Keratinocyte (primary cell): ENCODE results near the gene XPOT. TPM values are rescaled to one million over a fixed set of nuclear protein-coding genes. Genes with fewer than 3 reads are reported as not detected.

ENCODE experiments used
- DNase-seq: peaks from one replicate; pipeline ENCODE4 v3.0.0-alpha.2; 2011; ENCODE audit warnings: low read depth, missing footprints, low spot score
- FAIRE-seq: peaks from 2 replicates; lab custom pipeline; 2011; peaks lifted over from hg19 to GRCh38; lab: Jason Lieb, UNC
- H2AFZ ChIP-seq: 2 replicates; pipeline ENCODE4 v1.6.0; 2012; ENCODE audit warnings: low read length, control low read depth, inconsistent platforms; ENCODE audit not compliant: control insufficient read depth
- H3K27ac ChIP-seq: 2 replicates; pipeline ENCODE4 v1.5.1; 2011; ENCODE audit warnings: low read length; ENCODE audit not compliant: control insufficient read depth, insufficient read depth
- H3K27me3 ChIP-seq: 3 replicates; pipeline ENCODE4 v1.6.0; 2011; ENCODE audit warnings: low read length; ENCODE audit not compliant: control insufficient read depth, insufficient read depth; ENCODE audit errors: extremely low read depth
- H3K36me3 ChIP-seq, 2 experiments: 2 replicates in 1 of 2; 3 replicates in 1 of 2; pipeline ENCODE4 v1.5.1; 2011; ENCODE audit warnings: low read length in 2 of 2, mild to moderate bottlenecking in 1 of 2; ENCODE audit not compliant: control insufficient read depth in 2 of 2, insufficient read depth in 2 of 2; ENCODE audit errors: extremely low read depth in 1 of 2
- H3K4me1 ChIP-seq: 3 replicates; pipeline ENCODE4 v1.5.1; 2011; ENCODE audit warnings: low read length; ENCODE audit not compliant: control insufficient read depth, insufficient read depth; ENCODE audit errors: extremely low read depth
- H3K4me2 ChIP-seq: 3 replicates; pipeline ENCODE4 v1.6.0; 2011; ENCODE audit warnings: low read depth, low read length; ENCODE audit not compliant: control insufficient read depth, insufficient read depth; ENCODE audit errors: extremely low read depth
- H3K4me3 ChIP-seq, 3 experiments: fragments of 200-600 bp in 1 of 3; sonication (generic) in 1 of 3; 2 replicates in 2 of 3; 3 replicates in 1 of 3; pipeline ENCODE4 v1.5.1; 2011 to 2016; ENCODE audit warnings: low read length in 3 of 3, mild to moderate bottlenecking in 3 of 3, control low read depth in 2 of 3, inconsistent platforms in 1 of 3, low read depth in 1 of 3, mixed read lengths in 1 of 3, mixed run types in 1 of 3, moderate library complexity in 1 of 3; ENCODE audit not compliant: control insufficient read depth in 2 of 3, insufficient read depth in 2 of 3; ENCODE audit errors: extremely low read depth in 1 of 3
- H3K79me2 ChIP-seq: 2 replicates; pipeline ENCODE4 v1.6.0; 2012; ENCODE audit warnings: low read length; ENCODE audit not compliant: control insufficient read depth, insufficient read depth
- H3K9ac ChIP-seq: 3 replicates; pipeline ENCODE4 v1.6.0; 2011; ENCODE audit warnings: low read length; ENCODE audit not compliant: control insufficient read depth, insufficient read depth; ENCODE audit errors: extremely low read depth
- H3K9me1 ChIP-seq: 3 replicates; pipeline ENCODE4 v1.6.0; 2011; ENCODE audit warnings: low read length; ENCODE audit not compliant: control insufficient read depth, insufficient read depth; ENCODE audit errors: extremely low read depth
- H3K9me3 ChIP-seq: 2 replicates; pipeline ENCODE4 v1.5.1; 2012; ENCODE audit warnings: low read depth, low read length; ENCODE audit not compliant: control insufficient read depth
- H4K20me1 ChIP-seq: 3 replicates; pipeline ENCODE4 v1.6.0; 2011; ENCODE audit warnings: low read length; ENCODE audit not compliant: control insufficient read depth, insufficient read depth; ENCODE audit errors: extremely low read depth
- EZH2 ChIP-seq: IDR thresholded peaks from one replicate; pipeline ENCODE4 v1.6.1; 2012; ENCODE audit warnings: inconsistent platforms, mild to moderate bottlenecking, low read length, moderate library complexity
- dilution Hi-C: fragments of 300-500 bp; cut with MboI; formaldehyde crosslinking; loops from one replicate; pipeline ENCODE4 v1.7.0; 2020; ENCODE audit warnings: low sequenced_read_pairs; ENCODE audit not compliant: extremely low pct_ligation_motif_present
- polyA plus RNA-seq, 5 experiments: library from polyadenylated mRNA; depleted of rRNA in 3 of 5; stranded (reverse) in 3 of 5; stranded (forward) in 1 of 5; unstranded in 1 of 5; fragments of >200 nt; gene quantifications; 1 replicate in 1 of 5; 2 replicates in 3 of 5; 3 replicates in 1 of 5; pipeline versions ENCODE4 v1.2.1 to v1.2.3, GENCODE V29; 2011 to 2012; ENCODE audit warnings: missing spikeins in 2 of 5, low read depth in 1 of 5, low replicate concordance in 1 of 5
- TF ChIP-seq, protein P1 (sequence below), 3 experiments: IDR thresholded peaks in 1 of 3; conservative IDR thresholded peaks in 1 of 3; optimal IDR thresholded peaks in 1 of 3; 2 replicates in 2 of 3; 3 replicates in 1 of 3; pipeline versions ENCODE3 to v1.5.1; 2011; ENCODE audit warnings: low read length in 3 of 3, mild to moderate bottlenecking in 3 of 3, moderate library complexity in 2 of 3, control low read depth in 1 of 3, inconsistent platforms in 1 of 3; ENCODE audit not compliant: insufficient read depth in 2 of 3; ENCODE audit errors: extremely low read depth in 1 of 3

The XPOT gene
- polyA plus RNA-seq, 1 donor (not counting 4 experiments of a cell fraction or from before 2014, with no cell fraction given), result 93.8 TPM

DNA sequence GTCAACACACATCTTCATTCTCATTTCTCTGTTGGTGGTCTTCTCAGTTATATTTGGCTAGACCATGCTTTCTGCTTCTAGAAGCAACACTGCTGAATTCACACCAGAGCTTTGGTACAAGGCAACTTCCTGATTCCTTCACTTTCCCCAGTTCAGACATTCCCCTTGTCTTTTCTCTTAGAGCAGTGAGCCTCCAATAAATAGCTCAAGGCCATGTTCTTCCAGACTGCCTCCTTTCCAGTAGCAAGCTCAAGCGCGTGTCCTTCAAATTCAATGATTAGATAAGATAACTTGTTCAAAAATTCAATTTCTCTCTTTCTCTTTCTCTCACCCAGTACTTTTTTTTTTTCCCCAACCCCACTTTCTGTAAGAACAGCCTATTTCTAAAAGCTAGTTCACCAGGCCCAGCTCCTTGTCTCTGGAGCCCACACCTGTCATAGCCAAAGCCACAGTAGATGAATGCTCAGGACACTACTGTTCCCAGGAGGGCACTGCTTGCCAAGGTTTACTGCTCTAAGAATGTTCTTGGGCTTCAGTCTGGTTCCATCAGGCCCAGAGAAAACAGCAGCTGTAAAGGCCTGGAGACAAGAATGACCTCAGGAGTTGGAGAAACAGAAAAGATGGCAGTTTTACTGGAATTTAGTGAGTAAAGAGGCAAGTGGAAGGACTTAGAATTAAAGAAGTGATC, 65.4 kb downstream of the XPOT start:
- peaks cover 21 to 28% of the 10 kb centered on the region in 2 experiments for H3K36me3 ChIP-seq
- H3K4me2 ChIP-seq, result no peak overlapping the region
- H3K9me1 ChIP-seq, result no peaks in the 10 kb centered on the region
- no peaks in the 10 kb centered on the region for H3K27me3 ChIP-seq
- H3K4me1 ChIP-seq, result no peaks in the 10 kb centered on the region
- H3K9ac ChIP-seq, result no peak overlapping the region
- H3K9me3 ChIP-seq, result no peaks in the 10 kb centered on the region
- dilution Hi-C loops, result no loop called here
- FAIRE-seq, result no peak
- DNase-seq, result no peak
- TF ChIP-seq, protein P1, sequence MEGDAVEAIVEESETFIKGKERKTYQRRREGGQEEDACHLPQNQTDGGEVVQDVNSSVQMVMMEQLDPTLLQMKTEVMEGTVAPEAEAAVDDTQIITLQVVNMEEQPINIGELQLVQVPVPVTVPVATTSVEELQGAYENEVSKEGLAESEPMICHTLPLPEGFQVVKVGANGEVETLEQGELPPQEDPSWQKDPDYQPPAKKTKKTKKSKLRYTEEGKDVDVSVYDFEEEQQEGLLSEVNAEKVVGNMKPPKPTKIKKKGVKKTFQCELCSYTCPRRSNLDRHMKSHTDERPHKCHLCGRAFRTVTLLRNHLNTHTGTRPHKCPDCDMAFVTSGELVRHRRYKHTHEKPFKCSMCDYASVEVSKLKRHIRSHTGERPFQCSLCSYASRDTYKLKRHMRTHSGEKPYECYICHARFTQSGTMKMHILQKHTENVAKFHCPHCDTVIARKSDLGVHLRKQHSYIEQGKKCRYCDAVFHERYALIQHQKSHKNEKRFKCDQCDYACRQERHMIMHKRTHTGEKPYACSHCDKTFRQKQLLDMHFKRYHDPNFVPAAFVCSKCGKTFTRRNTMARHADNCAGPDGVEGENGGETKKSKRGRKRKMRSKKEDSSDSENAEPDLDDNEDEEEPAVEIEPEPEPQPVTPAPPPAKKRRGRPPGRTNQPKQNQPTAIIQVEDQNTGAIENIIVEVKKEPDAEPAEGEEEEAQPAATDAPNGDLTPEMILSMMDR (optimal IDR thresholded peaks at IDR 0.05 in 1 of 3, IDR thresholded peaks at IDR 0.05 in 1 of 3, conservative IDR thresholded peaks at IDR 0.05 in 1 of 3; ENCODE audit: extremely low read depth in 1 of 3, insufficient read depth in 2 of 3, low read length in 3 of 3), result no peak
- no peak for TF ChIP-seq EZH2
- no peak overlapping the region for H2AFZ ChIP-seq
- no peak overlapping the region for H3K27ac ChIP-seq
- no peak overlapping the region for H3K4me3 ChIP-seq
- peaks cover under 1% of the 10 kb centered on the region for H3K79me2 ChIP-seq
- H4K20me1 ChIP-seq, result no peaks in the 10 kb centered on the region

DNA sequence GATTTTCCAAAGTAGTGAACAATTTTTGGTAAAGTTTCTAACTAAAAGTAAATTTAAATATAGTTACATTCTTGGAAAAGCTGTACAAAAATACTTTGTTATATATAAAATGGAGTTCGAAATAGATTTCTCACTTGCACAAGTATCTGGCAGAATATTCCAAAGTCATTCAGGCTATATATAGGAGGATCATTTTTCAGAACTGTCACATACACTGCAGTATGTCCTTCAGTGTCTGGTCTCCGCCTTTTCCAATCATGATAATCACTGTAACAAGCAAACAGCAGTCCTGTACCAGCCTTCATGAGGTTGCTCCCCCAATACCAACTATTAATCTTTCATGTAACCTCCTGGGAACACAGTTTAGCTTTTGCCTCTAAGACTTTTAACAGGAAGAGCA, 66.3 kb downstream of the XPOT start:
- Histone ChIP-seq H3K9me1 (no peaks in the 10 kb centered on the region), H4K20me1 (no peaks in the 10 kb centered on the region), H3K27me3 (no peaks in the 10 kb centered on the region), H3K9ac (no peak overlapping the region), H3K79me2 (peaks cover 7% of the 10 kb centered on the region), H3K4me1 (no peaks in the 10 kb centered on the region), H3K4me2 (no peak overlapping the region), H3K36me3 (peaks cover 24 to 28% of the 10 kb centered on the region in 2 experiments), H3K4me3 (no peak overlapping the region), H3K27ac (no peak overlapping the region), H2AFZ (no peak overlapping the region), H3K9me3 (peaks cover 2% of the 10 kb centered on the region)
- TF ChIP-seq EZH2, result no peak
- TF ChIP-seq, protein P1 (optimal IDR thresholded peaks at IDR 0.05 in 1 of 3, IDR thresholded peaks at IDR 0.05 in 1 of 3, conservative IDR thresholded peaks at IDR 0.05 in 1 of 3; ENCODE audit: extremely low read depth in 1 of 3, insufficient read depth in 2 of 3, low read length in 3 of 3), result no peak
- DNase-seq (no peak), FAIRE-seq (no peak)
- dilution Hi-C loops, result no loop called here
